ENCODE results near the gene SMPD1. TPM values are rescaled to one million over a fixed set of nuclear protein-coding genes. Genes with fewer than 3 reads are reported as not detected.

The SMPD1 gene
- total and polyA plus RNA-seq, 9 of the 15 experiments (the other 6 are each of a cell fraction or from before 2014, with no cell fraction given): 0.90 to 9.9 (median 5.2) TPM

DNA sequence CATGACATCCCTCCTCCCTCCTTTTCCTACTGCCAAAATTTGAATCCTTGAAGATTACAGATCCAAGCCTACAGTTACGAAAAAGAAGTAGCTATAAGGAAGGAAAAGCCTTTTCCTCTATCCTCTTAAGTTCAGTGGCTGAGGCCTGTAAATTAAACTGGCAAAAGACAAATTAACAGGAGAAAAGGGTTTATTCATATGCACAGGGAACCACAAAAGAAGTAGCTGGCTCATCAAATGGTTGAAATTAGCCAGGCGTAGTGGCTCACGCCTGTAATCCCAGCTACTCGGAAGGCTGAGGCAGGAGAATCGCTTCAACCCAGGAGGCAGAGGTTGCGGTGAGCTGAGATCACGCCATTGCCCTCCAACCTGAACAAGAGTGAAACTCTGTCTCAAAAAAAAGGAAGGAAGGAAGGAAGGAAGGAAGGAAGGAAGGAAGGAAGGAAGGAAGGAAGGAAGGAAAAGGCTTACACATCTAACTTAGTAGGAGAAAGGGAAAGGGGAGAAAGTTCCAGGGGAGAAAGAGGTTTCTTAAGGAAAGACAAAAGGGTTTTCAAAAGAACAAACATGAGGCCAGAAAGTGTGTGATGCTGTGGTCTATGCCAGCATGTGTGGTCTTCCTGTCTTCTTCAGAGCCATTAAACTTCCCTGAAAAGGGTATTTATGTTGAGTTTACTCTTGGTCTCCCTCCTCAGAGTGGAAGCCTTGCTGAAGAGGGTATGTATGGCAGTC lies 5.1 kb upstream of the SMPD1 start (continued):
- TF ChIP-seq NEUROD1 (IDR thresholded peaks at IDR 0.05; ENCODE audit: borderline replicate concordance, low read depth, low read length, partially characterized antibody) (no peak), FOXA1 (IDR thresholded peaks at IDR 0.05; ENCODE audit: borderline replicate concordance) (no peak), LEF1 (IDR thresholded peaks at IDR 0.05) (no peak)
- TF ChIP-seq, protein P1, sequence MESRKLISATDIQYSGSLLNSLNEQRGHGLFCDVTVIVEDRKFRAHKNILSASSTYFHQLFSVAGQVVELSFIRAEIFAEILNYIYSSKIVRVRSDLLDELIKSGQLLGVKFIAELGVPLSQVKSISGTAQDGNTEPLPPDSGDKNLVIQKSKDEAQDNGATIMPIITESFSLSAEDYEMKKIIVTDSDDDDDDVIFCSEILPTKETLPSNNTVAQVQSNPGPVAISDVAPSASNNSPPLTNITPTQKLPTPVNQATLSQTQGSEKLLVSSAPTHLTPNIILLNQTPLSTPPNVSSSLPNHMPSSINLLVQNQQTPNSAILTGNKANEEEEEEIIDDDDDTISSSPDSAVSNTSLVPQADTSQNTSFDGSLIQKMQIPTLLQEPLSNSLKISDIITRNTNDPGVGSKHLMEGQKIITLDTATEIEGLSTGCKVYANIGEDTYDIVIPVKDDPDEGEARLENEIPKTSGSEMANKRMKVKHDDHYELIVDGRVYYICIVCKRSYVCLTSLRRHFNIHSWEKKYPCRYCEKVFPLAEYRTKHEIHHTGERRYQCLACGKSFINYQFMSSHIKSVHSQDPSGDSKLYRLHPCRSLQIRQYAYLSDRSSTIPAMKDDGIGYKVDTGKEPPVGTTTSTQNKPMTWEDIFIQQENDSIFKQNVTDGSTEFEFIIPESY (CRISPR knock-in tag; IDR thresholded peaks at IDR 0.05): no peak

DNA sequence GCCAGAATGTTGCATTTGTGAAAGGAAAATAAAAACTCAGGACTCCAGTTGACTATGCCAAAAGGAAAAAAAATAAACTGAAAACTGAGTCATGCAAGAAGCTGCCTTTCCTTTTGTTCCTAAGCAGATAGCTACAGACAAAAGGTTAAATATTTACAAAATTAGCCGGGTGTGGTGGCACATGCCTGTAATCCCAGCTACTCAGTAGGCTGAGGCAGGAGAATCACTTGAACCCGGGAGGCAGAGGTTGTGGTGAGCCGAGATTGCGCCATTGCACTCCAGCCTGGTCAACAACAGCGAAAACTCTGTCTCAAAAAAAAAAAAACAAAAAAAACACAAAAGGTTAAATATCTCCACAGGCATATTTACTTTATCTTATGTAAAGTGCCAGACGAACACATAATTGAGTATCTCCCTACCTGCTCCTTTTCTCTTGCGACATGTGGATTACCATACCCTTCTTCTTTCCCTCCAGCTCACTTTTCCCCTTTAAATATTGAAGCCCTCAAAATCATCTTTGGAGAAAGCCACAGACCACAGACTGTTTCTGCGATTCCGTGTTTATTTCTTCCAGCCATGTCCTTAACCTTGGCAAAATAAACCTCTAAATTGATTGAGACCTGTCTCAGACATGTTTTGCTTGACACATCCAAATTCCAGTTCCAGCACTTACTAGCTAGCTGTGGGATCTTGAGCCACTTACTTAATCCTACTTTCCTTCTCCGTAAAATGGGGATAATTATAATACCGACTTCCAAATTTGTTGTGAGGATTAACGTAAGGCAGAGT lies 2.3 kb upstream of the SMPD1 start:
- intact Hi-C loops (cut with micrococcal nuclease): no loop called here
- no peaks in the 10 kb centered on the region for H4K20me1 ChIP-seq (replicated peaks; ENCODE audit: control insufficient read depth, insufficient read depth, low read length)
- ChIA-PET CTCF (ENCODE audit: low intra/inter-chr PET ratio) (no interaction called here), POLR2A (interaction anchor here (1.3 to 1.5 kb wide), 2 partner anchors 9 to 33 kb away, joined by 4 to 9 read pairs; no protein-coding TSS in a partner anchor)
- no TSS peak for BruUV-seq (replicated peaks)
- H3K27ac ChIP-seq (ENCODE audit: extremely low read depth, low read depth, low read length): no peak overlapping the region
- no peaks in the 10 kb centered on the region for H3K9me3 ChIP-seq (replicated peaks; ENCODE audit: control insufficient read depth, insufficient read depth, low read depth, low read length)
- H3K79me2 ChIP-seq (ENCODE audit: control insufficient read depth, insufficient read depth, low read length): 0 out of 3 replicates have a peak, but pooled peaks cover 7% of the 10 kb centered on the region
- H3K4me3 ChIP-seq: no peak overlapping the region
- peak overlapping the region; percentile 95; the same call in 1 of the 2 replicates for H2AFZ ChIP-seq (ENCODE audit: low read depth, low read length)
- no peaks in the 10 kb centered on the region for H3K9me1 ChIP-seq (ENCODE audit: control insufficient read depth, insufficient read depth, low read length)
- FAIRE-seq (no peak), DNase-seq (ENCODE audit: extremely low read depth in 1 of 4, low spot score in 3 of 4) (no peak), ATAC-seq (no peak)
- H3K9ac ChIP-seq (ENCODE audit: insufficient read depth in 1 of 2, low read depth in 2 of 2, low read length in 2 of 2): no peak overlapping the region
- no peak overlapping the region; the same call in 1 of the 2 replicates for H3K4me2 ChIP-seq (ENCODE audit: insufficient read depth, low read length)
- in situ Hi-C loops (cut with MboI): loop anchor here (10.0 kb wide), 1 partner anchor 317 kb away; no protein-coding TSS in a partner anchor
- peaks cover 22 to 23% of the 10 kb centered on the region in 2 experiments for H3K4me1 ChIP-seq (replicated peaks in 1 of 2; ENCODE audit: control insufficient read depth in 2 of 2, insufficient read depth in 2 of 2, low read length in 2 of 2)
- no peaks in the 10 kb centered on the region for H3K36me3 ChIP-seq (ENCODE audit: control insufficient read depth, insufficient read depth, low read length)
- no peaks in the 10 kb centered on the region for H3K27me3 ChIP-seq (ENCODE audit: control insufficient read depth in 2 of 2, insufficient read depth in 2 of 2, low read length in 2 of 2)
- 50% methylated on average over 9 of the region's 12 CpGs for WGBS (ENCODE audit: insufficient coverage, low coverage, missing lambda C conversion rate)
- no peak for TF ChIP-seq STAG1 (CRISPR knock-in tag; IDR thresholded peaks at IDR 0.05; ENCODE audit: borderline replicate concordance)
- TF ChIP-seq, protein P2, sequence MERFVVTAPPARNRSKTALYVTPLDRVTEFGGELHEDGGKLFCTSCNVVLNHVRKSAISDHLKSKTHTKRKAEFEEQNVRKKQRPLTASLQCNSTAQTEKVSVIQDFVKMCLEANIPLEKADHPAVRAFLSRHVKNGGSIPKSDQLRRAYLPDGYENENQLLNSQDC (CRISPR knock-in tag; IDR thresholded peaks at IDR 0.05): no peak
- no peak for TF ChIP-seq TGIF2 (CRISPR knock-in tag; IDR thresholded peaks at IDR 0.05)
- TF ChIP-seq CEBPB (tag; IDR thresholded peaks at IDR 0.05): peak; percentile 63
- no peak for TF ChIP-seq ZNF75A (CRISPR knock-in tag; IDR thresholded peaks at IDR 0.05)
- TF ChIP-seq, protein P3, sequence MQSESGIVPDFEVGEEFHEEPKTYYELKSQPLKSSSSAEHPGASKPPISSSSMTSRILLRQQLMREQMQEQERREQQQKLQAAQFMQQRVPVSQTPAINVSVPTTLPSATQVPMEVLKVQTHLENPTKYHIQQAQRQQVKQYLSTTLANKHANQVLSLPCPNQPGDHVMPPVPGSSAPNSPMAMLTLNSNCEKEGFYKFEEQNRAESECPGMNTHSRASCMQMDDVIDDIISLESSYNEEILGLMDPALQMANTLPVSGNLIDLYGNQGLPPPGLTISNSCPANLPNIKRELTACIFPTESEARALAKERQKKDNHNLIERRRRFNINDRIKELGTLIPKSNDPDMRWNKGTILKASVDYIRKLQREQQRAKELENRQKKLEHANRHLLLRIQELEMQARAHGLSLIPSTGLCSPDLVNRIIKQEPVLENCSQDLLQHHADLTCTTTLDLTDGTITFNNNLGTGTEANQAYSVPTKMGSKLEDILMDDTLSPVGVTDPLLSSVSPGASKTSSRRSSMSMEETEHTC (IDR thresholded peaks at IDR 0.05): no peak
- TF ChIP-seq CEBPG (CRISPR knock-in tag; IDR thresholded peaks at IDR 0.05): no peak
- 0 out of 4 replicates have a peak, but pooled peaks of 1 of the 2 experiments have one; percentile 12 for TF ChIP-seq CEBPG (tag; conservative IDR thresholded peaks at IDR 0.05 in 1 of 2, IDR thresholded peaks at IDR 0.05 in 1 of 2)
- TF ChIP-seq ZNF766 (CRISPR knock-in tag; conservative IDR thresholded peaks at IDR 0.05): peak; percentile 71; the same call in 1 of the 2 replicates
- TF ChIP-seq EHMT2 (IDR thresholded peaks at IDR 0.05): 0 out of 2 replicates have a peak, but pooled peaks have one; percentile 14
- peak in 1 of 2 experiments; percentile 24; a peak in 1 of 4 replicates for TF ChIP-seq TRIM24 (IDR thresholded peaks at IDR 0.05)

All from K562 (cell line).